ENCODE data around the gene KIAA0232. TPM values are rescaled to one million over a fixed set of nuclear protein-coding genes. Genes with fewer than 3 reads are reported as not detected.

KIAA0232 gene
- total RNA-seq, 1 experiment from 2014 or later: 10.9 TPM

GRCh38 chr4:6848717-6849305 is 66.3 kb downstream of the KIAA0232 start:
- Histone ChIP-seq H4K20me1 (ENCODE audit: insufficient read depth, low read depth, low read length) (no peaks in the 10 kb centered on the region), H3K9me3 (ENCODE audit: low read length) (peaks cover 24% of the 10 kb centered on the region), H3K9me2 (replicated peaks; ENCODE audit: insufficient read depth, low read length) (no peaks in the 10 kb centered on the region), H3K79me2 (ENCODE audit: low read length) (peaks cover 44% of the 10 kb centered on the region), H3K4me3 (ENCODE audit: low read length) (no peak overlapping the region), H3K9ac (ENCODE audit: low read length) (no peak overlapping the region), H2AFZ (ENCODE audit: low read length) (no peak overlapping the region), H3K27ac (ENCODE audit: low read length) (no peak overlapping the region), H3K36me3 (ENCODE audit: insufficient read depth, low read length) (peaks cover 60% of the 10 kb centered on the region), H3K4me2 (ENCODE audit: low read depth, low read length, poor library complexity, severe bottlenecking) (no peak overlapping the region), H3K27me3 (ENCODE audit: low read length) (no peaks in the 10 kb centered on the region), H3K4me1 (ENCODE audit: low read length) (peaks cover 3% of the 10 kb centered on the region; the same call in 1 of the 2 replicates)
- DNase-seq: no peak

GRCh38 chr4:6849691-6850090 is 67.2 kb downstream of the KIAA0232 start:
- Histone ChIP-seq H3K4me1 (ENCODE audit: low read length) (peaks cover 3% of the 10 kb centered on the region; the same call in 1 of the 2 replicates), H3K27me3 (ENCODE audit: low read length) (no peaks in the 10 kb centered on the region), H3K36me3 (ENCODE audit: insufficient read depth, low read length) (peaks cover 60% of the 10 kb centered on the region), H3K4me3 (ENCODE audit: low read length) (no peak overlapping the region), H3K9me3 (ENCODE audit: low read length) (peaks cover 24% of the 10 kb centered on the region), H3K4me2 (ENCODE audit: low read depth, low read length, poor library complexity, severe bottlenecking) (no peak overlapping the region), H3K9me2 (replicated peaks; ENCODE audit: insufficient read depth, low read length) (no peaks in the 10 kb centered on the region), H3K9ac (ENCODE audit: low read length) (no peak overlapping the region), H3K79me2 (ENCODE audit: low read length) (peaks cover 53% of the 10 kb centered on the region), H4K20me1 (ENCODE audit: insufficient read depth, low read depth, low read length) (no peaks in the 10 kb centered on the region), H2AFZ (ENCODE audit: low read length) (no peak overlapping the region), H3K27ac (ENCODE audit: low read length) (no peak overlapping the region)
- no peak for DNase-seq

GRCh38 chr4:6851431-6851830 is 68.9 kb downstream of the KIAA0232 start:
- Histone ChIP-seq H2AFZ (ENCODE audit: low read length) (no peak overlapping the region), H3K27me3 (ENCODE audit: low read length) (no peaks in the 10 kb centered on the region), H3K9ac (ENCODE audit: low read length) (no peak overlapping the region), H3K4me1 (ENCODE audit: low read length) (peaks cover 10% of the 10 kb centered on the region), H3K27ac (ENCODE audit: low read length) (no peak overlapping the region), H3K36me3 (ENCODE audit: insufficient read depth, low read length) (peaks cover 46% of the 10 kb centered on the region), H3K4me2 (ENCODE audit: low read depth, low read length, poor library complexity, severe bottlenecking) (no peak overlapping the region), H3K9me3 (ENCODE audit: low read length) (peaks cover 24% of the 10 kb centered on the region), H3K79me2 (ENCODE audit: low read length) (peaks cover 51% of the 10 kb centered on the region), H3K9me2 (replicated peaks; ENCODE audit: insufficient read depth, low read length) (no peaks in the 10 kb centered on the region), H3K4me3 (ENCODE audit: low read length) (no peak overlapping the region), H4K20me1 (ENCODE audit: insufficient read depth, low read depth, low read length) (no peaks in the 10 kb centered on the region)
- DNase-seq: no peak

GRCh38 chr4:6851962-6852361 is 69.4 kb downstream of the KIAA0232 start:
- Histone ChIP-seq H2AFZ (ENCODE audit: low read length) (no peak overlapping the region), H4K20me1 (ENCODE audit: insufficient read depth, low read depth, low read length) (no peaks in the 10 kb centered on the region), H3K79me2 (ENCODE audit: low read length) (peaks cover 50% of the 10 kb centered on the region), H3K27ac (ENCODE audit: low read length) (no peak overlapping the region), H3K9me2 (replicated peaks; ENCODE audit: insufficient read depth, low read length) (no peaks in the 10 kb centered on the region), H3K4me1 (ENCODE audit: low read length) (peaks cover 10% of the 10 kb centered on the region), H3K27me3 (ENCODE audit: low read length) (no peaks in the 10 kb centered on the region), H3K4me3 (ENCODE audit: low read length) (no peak overlapping the region), H3K9me3 (ENCODE audit: low read length) (peaks cover 24% of the 10 kb centered on the region), H3K9ac (ENCODE audit: low read length) (no peak overlapping the region), H3K36me3 (ENCODE audit: insufficient read depth, low read length) (peaks cover 43% of the 10 kb centered on the region), H3K4me2 (ENCODE audit: low read depth, low read length, poor library complexity, severe bottlenecking) (no peak overlapping the region)
- no peak for DNase-seq

- no peak overlapping the region for H3K4me3 ChIP-seq (ENCODE audit: low read length)
- H3K4me2 ChIP-seq (ENCODE audit: low read depth, low read length, poor library complexity, severe bottlenecking): no peak overlapping the region
- DNase-seq: no peak
- peaks cover 37% of the 10 kb centered on the region for H3K36me3 ChIP-seq (ENCODE audit: insufficient read depth, low read length)
- no peaks in the 10 kb centered on the region for H4K20me1 ChIP-seq (ENCODE audit: insufficient read depth, low read depth, low read length)
- peaks cover 46% of the 10 kb centered on the region for H3K79me2 ChIP-seq (ENCODE audit: low read length)
- no peaks in the 10 kb centered on the region for H3K27me3 ChIP-seq (ENCODE audit: low read length)
- peaks cover 21% of the 10 kb centered on the region for H3K9me3 ChIP-seq (ENCODE audit: low read length)
- no peak overlapping the region for H3K27ac ChIP-seq (ENCODE audit: low read length)
- H3K4me1 ChIP-seq (ENCODE audit: low read length): peaks cover 6% of the 10 kb centered on the region
- no peak overlapping the region for H3K9ac ChIP-seq (ENCODE audit: low read length)
- no peaks in the 10 kb centered on the region for H3K9me2 ChIP-seq (replicated peaks; ENCODE audit: insufficient read depth, low read length)
- no peak overlapping the region for H2AFZ ChIP-seq (ENCODE audit: low read length)
These were observed 70.1 kb downstream of the KIAA0232 start for GRCh38 chr4:6852582-6852981.

GRCh38 chr4:6854098-6854744 is 71.7 kb downstream of the KIAA0232 start:
- no peak overlapping the region for H3K4me3 ChIP-seq (ENCODE audit: low read length)
- H3K9me3 ChIP-seq (ENCODE audit: low read length): peaks cover 21% of the 10 kb centered on the region
- H3K4me2 ChIP-seq (ENCODE audit: low read depth, low read length, poor library complexity, severe bottlenecking): no peak overlapping the region
- H3K9me2 ChIP-seq (replicated peaks; ENCODE audit: insufficient read depth, low read length): no peaks in the 10 kb centered on the region
- no peak overlapping the region for H3K27ac ChIP-seq (ENCODE audit: low read length)
- no peak overlapping the region for H3K9ac ChIP-seq (ENCODE audit: low read length)
- peaks cover 6% of the 10 kb centered on the region for H3K4me1 ChIP-seq (ENCODE audit: low read length)
- peaks cover 22% of the 10 kb centered on the region for H3K36me3 ChIP-seq (ENCODE audit: insufficient read depth, low read length)
- H3K79me2 ChIP-seq (ENCODE audit: low read length): peaks cover 34% of the 10 kb centered on the region
- H3K27me3 ChIP-seq (ENCODE audit: low read length): no peaks in the 10 kb centered on the region
- no peak for DNase-seq
- H4K20me1 ChIP-seq (ENCODE audit: insufficient read depth, low read depth, low read length): no peaks in the 10 kb centered on the region
- H2AFZ ChIP-seq (ENCODE audit: low read length): no peak overlapping the region

GRCh38 chr4:6855692-6856297 is 73.3 kb downstream of the KIAA0232 start:
- Histone ChIP-seq H3K27me3 (ENCODE audit: low read length) (no peaks in the 10 kb centered on the region), H3K9me2 (replicated peaks; ENCODE audit: insufficient read depth, low read length) (no peaks in the 10 kb centered on the region), H3K36me3 (ENCODE audit: insufficient read depth, low read length) (peaks cover 28% of the 10 kb centered on the region), H3K4me1 (ENCODE audit: low read length) (peaks cover 6% of the 10 kb centered on the region), H3K9me3 (ENCODE audit: low read length) (peaks cover 21% of the 10 kb centered on the region), H2AFZ (ENCODE audit: low read length) (no peak overlapping the region), H3K9ac (ENCODE audit: low read length) (no peak overlapping the region), H4K20me1 (ENCODE audit: insufficient read depth, low read depth, low read length) (no peaks in the 10 kb centered on the region), H3K4me2 (ENCODE audit: low read depth, low read length, poor library complexity, severe bottlenecking) (no peak overlapping the region), H3K27ac (ENCODE audit: low read length) (no peak overlapping the region), H3K79me2 (ENCODE audit: low read length) (peaks cover 34% of the 10 kb centered on the region), H3K4me3 (ENCODE audit: low read length) (no peak overlapping the region)
- no peak for DNase-seq

GRCh38 chr4:6856391-6856790 is 73.9 kb downstream of the KIAA0232 start:
- Histone ChIP-seq H3K9me2 (replicated peaks; ENCODE audit: insufficient read depth, low read length) (no peaks in the 10 kb centered on the region), H4K20me1 (ENCODE audit: insufficient read depth, low read depth, low read length) (no peaks in the 10 kb centered on the region), H3K79me2 (ENCODE audit: low read length) (peaks cover 34% of the 10 kb centered on the region), H3K27ac (ENCODE audit: low read length) (no peak overlapping the region), H3K36me3 (ENCODE audit: insufficient read depth, low read length) (peaks cover 33% of the 10 kb centered on the region), H3K27me3 (ENCODE audit: low read length) (no peaks in the 10 kb centered on the region), H2AFZ (ENCODE audit: low read length) (no peak overlapping the region), H3K9me3 (ENCODE audit: low read length) (peaks cover 16% of the 10 kb centered on the region), H3K4me3 (ENCODE audit: low read length) (no peak overlapping the region), H3K9ac (ENCODE audit: low read length) (no peak overlapping the region), H3K4me1 (ENCODE audit: low read length) (peaks cover 6% of the 10 kb centered on the region), H3K4me2 (ENCODE audit: low read depth, low read length, poor library complexity, severe bottlenecking) (no peak overlapping the region)
- DNase-seq: no peak

All from Karpas-422 (cell line).